HUES48 (cell line): ENCODE results near the gene INSL4.

Experiments used
- H3K27ac ChIP-seq: one replicate; pipeline ENCODE4 v1.7.0; 2013; ENCODE audit warnings: low read depth, low read length, inconsistent platforms
- H3K27me3 ChIP-seq: 2 replicates; pipeline ENCODE4 v1.6.1; 2013; ENCODE audit warnings: mild to moderate bottlenecking, low read length; ENCODE audit not compliant: control insufficient read depth, insufficient read depth
- H3K36me3 ChIP-seq: 2 replicates; pipeline ENCODE4 v1.6.1; 2013; ENCODE audit warnings: low read length; ENCODE audit not compliant: control insufficient read depth, insufficient read depth
- H3K4me1 ChIP-seq: 2 replicates; pipeline ENCODE4 v1.6.1; 2013; ENCODE audit warnings: mild to moderate bottlenecking, low read length; ENCODE audit not compliant: control insufficient read depth, insufficient read depth
- H3K4me3 ChIP-seq: 2 replicates; pipeline ENCODE4 v1.5.1; 2013; ENCODE audit warnings: mild to moderate bottlenecking, low read depth, low read length
- H3K9ac ChIP-seq: 2 replicates; pipeline ENCODE4 v1.6.1; 2013; ENCODE audit warnings: mild to moderate bottlenecking, low read depth, low read length, moderate library complexity
- H3K9me3 ChIP-seq: 2 replicates; pipeline ENCODE4 v1.6.1; 2013; ENCODE audit warnings: low read length; ENCODE audit not compliant: control insufficient read depth, insufficient read depth

INSL4 gene

GRCh38 chr9:5263351-5264218 lies 32.4 kb downstream of the INSL4 start:
- H3K9me3 ChIP-seq = no peaks in the 10 kb centered on the region
- H3K36me3 ChIP-seq = no peaks in the 10 kb centered on the region
- H3K4me1 ChIP-seq = peaks cover 8% of the 10 kb centered on the region
- H3K27ac ChIP-seq = no peak overlapping the region
- H3K4me3 ChIP-seq = no peak overlapping the region
- no peaks in the 10 kb centered on the region for H3K27me3 ChIP-seq
- no peak overlapping the region for H3K9ac ChIP-seq

GRCh38 chr9:5264219-5264595 lies 33.0 kb downstream of the INSL4 start:
- Histone ChIP-seq H3K4me3 (no peak overlapping the region), H3K9ac (no peak overlapping the region), H3K9me3 (no peaks in the 10 kb centered on the region), H3K36me3 (no peaks in the 10 kb centered on the region), H3K27me3 (no peaks in the 10 kb centered on the region), H3K27ac (no peak overlapping the region), H3K4me1 (peaks cover 14% of the 10 kb centered on the region)

- H3K9me3 ChIP-seq = no peaks in the 10 kb centered on the region
- H3K36me3 ChIP-seq = no peaks in the 10 kb centered on the region
- no peaks in the 10 kb centered on the region for H3K27me3 ChIP-seq
- no peak overlapping the region for H3K4me3 ChIP-seq
- no peak overlapping the region for H3K9ac ChIP-seq
- H3K4me1 ChIP-seq = peaks cover 23% of the 10 kb centered on the region
- no peak overlapping the region for H3K27ac ChIP-seq
Measured at GRCh38 chr9:5265939-5266338, 34.7 kb downstream of the INSL4 start.

DNA sequence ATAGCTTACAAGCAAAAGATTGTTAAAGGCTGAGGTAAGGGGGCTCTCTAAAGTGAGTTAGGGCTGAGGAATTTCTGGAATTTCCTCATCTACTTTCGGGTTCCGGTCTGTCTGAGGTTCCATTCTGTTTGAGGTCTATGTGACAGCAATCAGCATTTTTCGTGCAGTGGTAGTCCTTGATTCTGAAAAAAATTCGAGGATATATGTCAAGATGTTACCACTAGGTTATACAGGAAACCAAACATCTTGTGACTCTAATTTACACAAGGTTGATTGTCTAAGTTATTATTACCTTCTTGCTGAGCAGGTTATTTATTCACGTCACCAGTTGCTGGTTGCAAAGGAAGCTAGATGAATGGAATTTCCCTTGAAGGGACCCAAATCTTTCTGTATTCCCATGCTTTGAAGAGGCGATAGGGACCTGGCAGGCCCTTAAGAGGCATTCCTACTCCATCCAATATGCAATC lies 38.1 kb downstream of the INSL4 start:
- Histone ChIP-seq H3K9me3 (no peaks in the 10 kb centered on the region), H3K4me3 (no peak overlapping the region), H3K4me1 (peaks cover 23% of the 10 kb centered on the region), H3K27ac (peak overlapping the region; percentile 91), H3K36me3 (no peaks in the 10 kb centered on the region), H3K9ac (no peak overlapping the region), H3K27me3 (no peaks in the 10 kb centered on the region)

DNA sequence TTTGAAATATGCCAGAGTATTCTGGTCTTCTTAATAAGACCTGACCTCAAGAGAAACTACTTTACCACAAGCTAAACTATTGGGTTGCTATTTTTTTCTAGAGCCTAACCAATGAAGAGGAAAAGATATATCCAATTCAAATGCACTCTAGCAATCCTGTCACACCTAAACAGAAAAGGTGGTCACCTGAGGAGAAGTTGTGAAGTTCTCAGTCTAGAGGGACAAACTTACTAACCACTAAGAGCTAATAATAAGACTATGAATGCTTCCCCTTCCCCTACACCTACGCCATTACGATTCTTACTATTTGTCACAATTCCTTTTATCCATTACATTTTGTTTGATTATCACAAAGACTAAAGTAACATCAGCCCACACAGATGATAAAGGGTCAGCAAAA lies 43.6 kb downstream of the INSL4 start:
- peaks cover 3% of the 10 kb centered on the region; the same call in 1 of the 2 replicates for H3K4me1 ChIP-seq
- no peaks in the 10 kb centered on the region for H3K27me3 ChIP-seq
- H3K36me3 ChIP-seq = no peaks in the 10 kb centered on the region
- H3K9me3 ChIP-seq = no peaks in the 10 kb centered on the region
- H3K27ac ChIP-seq = no peak overlapping the region
- no peak overlapping the region for H3K4me3 ChIP-seq
- no peak overlapping the region for H3K9ac ChIP-seq

- H3K9ac ChIP-seq = no peak overlapping the region
- no peaks in the 10 kb centered on the region for H3K27me3 ChIP-seq
- H3K4me3 ChIP-seq = no peak overlapping the region
- no peaks in the 10 kb centered on the region for H3K9me3 ChIP-seq
- H3K36me3 ChIP-seq = no peaks in the 10 kb centered on the region
- no peaks in the 10 kb centered on the region for H3K4me1 ChIP-seq
- no peak overlapping the region for H3K27ac ChIP-seq
Measured at GRCh38 chr9:5278486-5278885, 47.3 kb downstream of the INSL4 start.
